SJCRH30 (cell line): ENCODE data around the gene SKOR1. TPM values are rescaled to one million over a fixed set of nuclear protein-coding genes. Genes with fewer than 3 reads are reported as not detected.

ENCODE experiments used
- DNase-seq, 2 experiments: peaks; one replicate each; pipeline ENCODE4 v3.0.0-alpha.2; 2015 to 2020
- H3K27ac ChIP-seq: fragments of 250-450 bp; sonication (Bioruptor Pico); 2 replicates; pipeline ENCODE4 v1.5.1; 2020; ENCODE audit warnings: mild to moderate bottlenecking, moderate library complexity
- H3K27me3 ChIP-seq: fragments of 250-450 bp; sonication (Bioruptor Pico); 2 replicates; pipeline ENCODE4 v1.5.1; 2020; ENCODE audit warnings: mild to moderate bottlenecking, moderate library complexity
- H3K36me3 ChIP-seq: fragments of 250-450 bp; sonication (Bioruptor Pico); 2 replicates; pipeline ENCODE4 v1.5.1; 2020; ENCODE audit warnings: mild to moderate bottlenecking, moderate library complexity
- H3K4me1 ChIP-seq: fragments of 250-450 bp; sonication (Bioruptor Pico); 2 replicates; pipeline ENCODE4 v1.5.1; 2020; ENCODE audit warnings: mild to moderate bottlenecking, moderate library complexity
- H3K4me3 ChIP-seq: fragments of 250-450 bp; sonication (Bioruptor Pico); 2 replicates; pipeline ENCODE4 v1.5.1; 2020; ENCODE audit warnings: mild to moderate bottlenecking, moderate library complexity
- H3K9me3 ChIP-seq: fragments of 250-450 bp; sonication (Bioruptor Pico); replicated peaks from 2 replicates; pipeline ENCODE4 v1.5.1; 2020; ENCODE audit warnings: mild to moderate bottlenecking, moderate library complexity
- total RNA-seq: library from RNA; depleted of rRNA; stranded (reverse); fragments of >200 nt; shearing (Covaris generic); gene quantifications from 2 replicates; pipeline ENCODE4 v1.2.3, GENCODE V29; 2014; rRNA removed

Gene SKOR1
- total RNA-seq, 1 experiment from 2014 or later: 4.5 TPM

DNA sequence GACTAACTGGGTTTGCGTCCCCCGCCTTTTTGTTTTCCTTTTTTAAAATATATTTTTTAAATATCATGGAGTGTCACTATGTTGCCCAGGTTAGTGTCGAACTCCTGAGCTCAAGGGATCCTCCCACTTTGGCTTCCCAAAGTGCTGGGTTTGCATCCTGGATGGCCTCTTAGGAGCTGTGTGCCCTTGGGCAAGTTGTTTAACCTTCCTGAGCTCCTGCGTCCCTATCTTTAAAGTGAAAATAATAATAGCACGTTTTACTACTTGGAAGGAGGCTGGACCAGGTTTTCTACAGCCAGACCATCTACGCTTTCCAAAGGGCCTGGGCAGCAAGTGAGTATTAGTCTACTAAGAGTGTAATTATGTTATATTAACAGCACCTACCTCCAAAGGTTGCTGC lies 58.7 kb downstream of the SKOR1 start:
- Histone ChIP-seq H3K36me3 (no peaks in the 10 kb centered on the region), H3K27ac (no peak overlapping the region), H3K27me3 (no peaks in the 10 kb centered on the region), H3K4me1 (peaks cover 11% of the 10 kb centered on the region), H3K9me3 (peaks cover 11% of the 10 kb centered on the region), H3K4me3 (peak overlapping the region; percentile 60)
- DNase-seq: no peak

Other genes starting within 250 kb of the SKOR1 start
- not detected in 2 replicates for gene RNU6-1, start 14.5 kb downstream of the SKOR1 start, total RNA-seq
- 56.7 and 70.7 TPM in 2 replicates for gene PIAS1, start 228.8 kb downstream of the SKOR1 start, total RNA-seq